Fibroblast of upper back skin (primary cell): ENCODE measurements around the gene ABCD3.
A peak's percentile ranks its signal among the peaks of the same experiment; 100 is the strongest.
"Not testable (repeated sequence)": the region's sequence is repeated elsewhere in the genome, so short reads cannot be mapped to it uniquely, and the experiment has no call there.

Experiments used
- DNase-seq: peaks from one replicate; pipeline ENCODE4 v3.0.0-alpha.2; 2013

Gene ABCD3

DNA sequence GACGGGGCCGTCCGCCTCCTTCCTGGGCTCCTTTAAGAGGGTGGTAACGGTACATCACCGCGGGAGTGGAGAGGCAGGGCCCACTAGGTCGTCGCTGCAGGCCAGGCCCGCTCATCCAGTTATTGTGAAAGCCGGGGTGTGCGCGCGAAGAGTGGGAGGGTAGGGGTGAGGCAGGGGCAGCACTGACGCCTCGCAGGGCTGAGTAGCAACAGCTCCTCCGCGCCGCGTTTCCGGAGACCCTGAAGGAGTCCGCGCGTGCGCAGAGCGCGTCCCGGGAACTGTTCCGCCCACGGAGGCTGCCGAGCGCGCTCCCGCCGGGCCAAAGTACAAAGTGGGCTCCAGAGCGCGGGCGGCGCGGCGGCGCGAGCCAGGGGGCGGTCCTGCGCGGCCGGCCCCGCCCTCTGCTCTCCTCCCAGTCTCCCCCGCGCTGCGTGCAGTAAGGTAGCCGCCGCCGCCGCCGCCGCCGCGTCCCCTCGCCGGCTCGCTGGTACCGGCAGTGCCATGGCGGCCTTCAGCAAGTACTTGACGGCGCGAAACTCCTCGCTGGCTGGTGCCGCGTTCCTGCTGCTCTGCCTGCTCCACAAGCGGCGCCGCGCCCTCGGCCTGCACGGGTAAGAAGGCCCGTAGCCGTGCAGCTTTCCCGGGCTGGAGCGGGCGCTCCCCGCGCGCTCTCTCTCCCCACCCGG, at the start of gene ABCD3:
Gene ABCD3 (plus strand): TSS at position 412 of the 686 bp plus-strand sequence. CDS start 90 bp downstream, at position 502.
- peak; percentile 97 for DNase-seq

GRCh38 chr1:94372771-94373170, 45.4 kb upstream of the ABCD3 start:
- not testable (repeated sequence) for DNase-seq

- not testable (repeated sequence) for DNase-seq
Observed at GRCh38 chr1:94373311-94373710, 44.9 kb upstream of the ABCD3 start.

- DNase-seq, result not testable (repeated sequence)
Observed at GRCh38 chr1:94375666-94376065, 42.5 kb upstream of the ABCD3 start.

GRCh38 chr1:94378493-94378892, 39.7 kb upstream of the ABCD3 start:
- not testable (repeated sequence) for DNase-seq

GRCh38 chr1:94379615-94380014, 38.6 kb upstream of the ABCD3 start:
- no peak for DNase-seq

- DNase-seq, result no peak
Observed at GRCh38 chr1:94382201-94382600, 36.0 kb upstream of the ABCD3 start.

GRCh38 chr1:94383966-94384408, 34.2 kb upstream of the ABCD3 start:
- no peak for DNase-seq

DNA sequence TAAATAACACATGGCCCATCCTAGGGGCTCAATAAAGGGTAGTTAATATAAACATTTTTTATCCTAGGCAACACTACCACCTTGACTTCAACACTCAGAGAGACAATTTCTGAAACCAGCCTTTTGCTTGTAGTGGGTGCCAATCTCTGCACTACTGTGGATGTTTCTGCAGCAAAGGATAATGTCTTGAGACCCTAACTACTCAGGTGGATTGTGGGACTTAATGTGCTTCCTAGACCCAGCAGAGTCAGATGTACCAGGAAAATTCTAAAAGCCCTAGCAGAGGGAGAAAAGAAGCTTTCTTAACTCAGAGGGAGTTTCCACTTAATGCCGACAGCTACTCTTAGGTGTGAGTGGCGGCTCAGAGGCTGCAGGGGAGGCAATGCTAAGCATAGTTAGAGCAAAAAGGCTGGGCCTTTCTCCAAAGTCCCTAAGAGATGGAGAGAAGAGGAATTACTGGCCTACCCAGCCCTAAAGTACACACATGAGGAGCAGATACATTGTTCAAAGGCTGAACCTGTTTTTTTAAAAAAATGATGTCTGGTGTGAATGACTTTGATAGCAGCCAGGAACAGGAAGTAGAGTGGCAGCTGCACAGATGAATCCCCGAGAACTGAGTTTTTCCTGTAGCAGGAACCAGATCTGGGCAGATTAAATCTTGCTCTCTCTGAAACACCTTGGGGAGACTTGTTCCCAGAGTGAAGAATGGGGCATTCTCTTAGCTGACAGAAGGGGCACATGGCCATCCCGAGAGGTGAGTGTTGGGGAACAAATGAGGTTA, 33.5 kb upstream of the ABCD3 start:
- DNase-seq, result no peak

GRCh38 chr1:94385308-94385929, 32.8 kb upstream of the ABCD3 start:
- no peak for DNase-seq

GRCh38 chr1:94389298-94389697, 28.9 kb upstream of the ABCD3 start:
- DNase-seq, result no peak

DNA sequence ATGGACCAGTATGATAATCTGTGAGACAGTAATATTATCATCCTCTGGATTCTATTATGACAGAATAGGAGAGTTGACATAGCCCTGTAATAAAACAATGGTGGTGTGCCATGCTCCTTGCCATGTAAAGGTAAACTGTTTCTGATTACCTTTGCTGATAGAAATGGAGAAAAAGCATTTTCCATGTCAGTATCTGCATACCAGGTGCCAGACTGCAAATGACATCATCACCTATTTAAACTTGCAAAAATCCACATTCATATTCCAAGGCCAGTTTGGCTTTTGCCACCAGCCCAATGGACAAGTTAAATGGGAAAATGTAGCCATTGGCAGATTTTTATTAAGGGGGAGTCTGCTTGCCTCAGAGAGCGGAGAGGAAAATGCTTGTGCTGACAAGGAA, 23.9 kb upstream of the ABCD3 start:
- no peak for DNase-seq

DNA sequence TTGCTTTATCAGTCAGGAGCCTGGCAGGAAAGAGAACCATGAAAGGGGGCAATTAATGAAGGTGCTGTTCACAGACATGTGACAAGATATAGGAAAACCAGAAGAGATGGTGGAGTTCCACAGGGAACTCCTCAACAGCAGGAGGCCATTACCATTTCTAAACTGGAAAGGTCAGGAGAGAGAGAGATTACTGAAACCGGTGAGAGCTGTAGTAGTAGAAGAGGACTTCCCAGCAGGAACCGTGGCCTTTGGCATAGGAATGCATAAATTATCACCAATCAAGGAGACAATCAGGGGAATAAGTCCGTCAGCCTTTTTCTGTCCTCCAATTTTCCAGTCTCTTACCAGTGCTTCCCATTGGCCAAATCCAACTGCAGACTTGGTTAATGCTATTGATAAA, 23.0 kb upstream of the ABCD3 start:
- DNase-seq, result no peak

DNA sequence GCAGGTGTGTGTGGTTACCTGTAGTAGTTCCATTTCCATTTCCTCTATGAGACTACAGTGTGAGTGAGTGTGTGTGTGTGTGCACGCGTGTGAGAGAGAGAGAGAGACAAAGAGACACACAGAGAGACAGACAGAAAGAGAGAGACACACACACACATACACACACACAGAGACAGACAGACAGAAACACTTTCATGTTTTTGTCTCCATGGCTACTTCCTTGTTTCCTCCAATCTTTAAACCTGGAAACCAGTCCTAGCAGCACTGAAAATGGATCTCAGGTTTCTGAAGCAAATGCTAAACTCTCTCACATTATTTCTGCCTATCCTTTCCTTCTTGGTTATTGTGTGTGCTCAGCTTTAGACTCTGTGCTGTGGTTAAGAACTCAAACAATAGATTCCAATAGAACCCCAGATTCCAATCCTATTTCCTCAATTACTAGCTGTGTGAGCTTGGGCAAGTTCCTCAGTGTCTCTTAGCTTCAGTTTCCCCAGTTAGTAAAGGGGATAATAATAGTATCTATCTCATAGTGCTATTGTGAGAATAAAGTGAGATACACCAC, 22.4 kb upstream of the ABCD3 start:
- no peak for DNase-seq

- DNase-seq, result no peak
Observed at GRCh38 chr1:94396356-94397010, 21.7 kb upstream of the ABCD3 start.

DNA sequence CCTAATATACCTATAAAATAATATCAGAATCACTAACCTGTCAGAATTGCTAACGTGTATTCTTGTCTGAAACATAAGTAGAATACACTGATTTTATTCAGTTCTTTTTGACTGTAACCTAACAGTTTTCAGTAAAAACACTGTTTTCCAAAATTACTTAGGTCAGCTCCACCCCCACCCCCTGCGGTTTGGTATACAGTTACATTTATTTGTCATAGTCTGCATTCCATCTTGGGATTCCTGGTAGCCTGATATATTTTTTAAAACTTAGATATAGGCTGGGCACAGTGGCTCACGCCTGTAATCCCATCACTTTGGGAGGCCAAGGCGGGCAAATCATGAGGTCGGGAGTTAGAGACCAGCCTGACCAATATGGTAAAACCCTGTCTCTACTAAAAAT, 19.8 kb upstream of the ABCD3 start:
- peak; percentile 41 for DNase-seq

GRCh38 chr1:94399453-94399852, 18.7 kb upstream of the ABCD3 start:
- no peak for DNase-seq

DNA sequence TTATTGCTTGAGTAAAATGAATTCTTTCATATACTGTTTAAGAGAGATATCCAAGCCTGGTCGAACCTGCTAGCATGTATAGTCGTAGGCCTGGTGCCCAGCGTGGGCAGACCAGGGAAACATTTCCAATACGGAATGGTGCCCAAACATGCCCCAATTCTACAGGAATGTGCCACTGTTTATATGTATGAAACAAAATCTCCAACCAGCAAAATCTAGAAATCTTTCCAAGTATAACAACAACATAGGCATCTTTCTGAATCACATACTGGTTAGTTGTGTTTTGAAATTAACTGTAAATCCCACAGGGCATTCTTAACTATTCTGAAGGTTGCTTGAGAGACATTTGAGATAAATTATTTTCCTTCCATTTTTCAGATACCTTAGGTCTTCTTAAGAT, 17.0 kb upstream of the ABCD3 start:
- no peak for DNase-seq

DNA sequence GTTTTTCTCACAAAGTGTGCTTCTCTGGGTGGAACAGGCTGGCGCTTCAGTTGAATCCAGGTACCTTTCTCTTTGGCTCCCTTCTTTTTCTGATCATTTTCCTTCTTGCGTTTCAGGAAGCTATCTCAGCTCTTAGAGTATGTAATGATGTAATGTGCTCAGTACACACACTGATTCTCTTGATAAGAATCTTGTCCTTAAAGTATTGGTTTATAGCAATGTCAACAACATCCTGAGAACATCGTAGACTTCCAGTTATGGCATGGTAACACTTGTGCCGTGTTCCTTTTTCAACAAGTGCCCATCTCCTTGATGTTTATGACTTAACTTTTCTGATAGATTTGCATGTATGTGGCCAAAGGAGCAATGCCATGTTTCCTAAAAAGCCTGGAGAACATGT, 11.7 kb upstream of the ABCD3 start:
- no peak for DNase-seq

- DNase-seq, result no peak
Observed at GRCh38 chr1:94408104-94408830, 9.9 kb upstream of the ABCD3 start.

- no peak for DNase-seq
Observed at GRCh38 chr1:94411237-94411636, 7.0 kb upstream of the ABCD3 start.

DNA sequence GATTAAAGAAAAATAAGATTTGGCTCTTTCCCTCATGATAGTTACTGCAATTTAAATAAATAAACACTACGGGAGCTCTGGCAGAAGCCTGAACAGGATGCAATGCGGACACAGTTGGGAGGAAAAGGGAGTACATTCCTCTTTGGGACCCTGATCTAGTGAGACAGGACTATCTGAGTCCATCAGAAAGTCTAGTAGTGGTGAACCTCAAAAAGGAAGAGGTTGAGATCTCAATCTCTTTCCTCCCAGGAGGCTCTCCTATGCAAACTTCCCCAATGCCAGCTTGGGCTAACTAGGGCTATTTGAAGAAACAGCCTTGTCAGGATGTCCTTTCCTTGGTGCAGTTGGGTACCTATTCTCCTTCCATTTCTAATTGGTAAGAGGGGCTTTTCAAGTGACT, 4.9 kb upstream of the ABCD3 start:
- no peak for DNase-seq
